HG03196 (cell line): ENCODE data around the gene GEN1.
A peak's percentile ranks its signal among the peaks of the same experiment; 100 is the strongest.

ENCODE experiments used
- ATAC-seq: cut with Tn5 transposase; IDR thresholded peaks from one replicate; pipeline ENCODE4 v1.9.1; 2021; ENCODE audit not compliant: unreplicated experiment

GEN1 gene

DNA sequence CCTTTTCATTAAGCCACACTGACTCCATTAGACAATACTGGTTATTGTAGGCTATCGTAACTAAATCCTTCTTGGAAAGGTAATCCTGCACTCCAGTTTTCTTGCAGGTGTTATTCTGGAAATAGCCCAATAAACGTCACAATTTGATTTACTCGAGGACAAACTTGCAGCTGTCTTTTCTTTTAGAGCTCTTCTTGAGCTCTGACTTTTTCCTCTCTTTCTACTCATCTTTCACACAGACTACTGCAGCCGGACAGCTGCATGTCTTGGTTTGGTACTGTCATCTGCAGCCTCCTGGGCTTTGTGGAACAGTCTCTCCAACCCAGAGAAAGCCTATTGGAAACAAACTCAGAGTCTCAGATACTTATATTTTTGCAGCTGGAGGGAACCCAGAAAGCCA, 39.4 kb downstream of the GEN1 start:
- no peak for ATAC-seq

DNA sequence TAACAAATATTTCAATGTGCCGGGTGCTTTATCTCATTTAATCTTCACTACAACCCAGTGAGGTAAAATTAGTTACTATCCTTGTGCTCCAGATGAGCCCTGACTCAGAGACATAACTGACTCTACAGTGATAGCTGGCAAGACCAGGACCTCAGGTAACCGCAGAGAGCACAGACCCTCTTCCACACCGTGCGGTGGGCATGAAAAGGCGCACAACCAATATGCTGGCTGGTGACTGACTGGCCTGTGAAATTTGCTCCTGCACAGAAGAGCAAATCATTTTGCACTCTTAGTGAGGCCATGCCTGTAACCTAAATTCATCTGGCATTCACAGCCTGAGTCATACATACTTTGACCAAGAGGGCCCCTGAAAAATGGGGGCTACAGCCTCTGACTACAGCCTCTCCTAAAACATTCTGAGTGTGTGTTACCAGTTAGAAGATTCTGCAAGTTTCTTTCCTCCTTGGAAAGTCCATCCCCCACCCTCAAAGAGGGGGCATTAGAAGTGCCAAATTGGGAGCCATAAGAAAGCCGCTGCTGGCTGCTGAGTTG, 39.9 kb downstream of the GEN1 start:
- no peak for ATAC-seq

- ATAC-seq, result no peak
Observed at GRCh38 chr2:17795309-17795708, 41.4 kb downstream of the GEN1 start.

DNA sequence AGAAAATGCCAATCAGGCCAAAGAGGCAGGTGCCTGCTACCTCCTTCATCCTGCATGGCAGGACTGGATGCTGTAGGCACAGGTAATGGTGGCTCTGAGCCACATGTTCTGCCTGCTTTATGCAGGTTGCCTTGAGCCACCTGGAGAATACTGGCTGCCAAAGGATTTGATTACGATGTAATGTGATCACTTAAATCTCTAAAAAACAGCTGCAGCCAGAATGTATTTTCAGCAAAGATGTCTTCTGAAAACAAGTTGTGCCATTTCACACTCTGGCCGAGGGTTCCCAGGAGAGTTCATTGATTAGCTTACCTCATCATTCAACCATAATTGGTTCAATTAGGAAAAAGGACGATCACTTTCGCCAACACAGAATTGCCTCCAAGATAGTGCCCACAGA, 44.4 kb downstream of the GEN1 start:
- no peak for ATAC-seq

DNA sequence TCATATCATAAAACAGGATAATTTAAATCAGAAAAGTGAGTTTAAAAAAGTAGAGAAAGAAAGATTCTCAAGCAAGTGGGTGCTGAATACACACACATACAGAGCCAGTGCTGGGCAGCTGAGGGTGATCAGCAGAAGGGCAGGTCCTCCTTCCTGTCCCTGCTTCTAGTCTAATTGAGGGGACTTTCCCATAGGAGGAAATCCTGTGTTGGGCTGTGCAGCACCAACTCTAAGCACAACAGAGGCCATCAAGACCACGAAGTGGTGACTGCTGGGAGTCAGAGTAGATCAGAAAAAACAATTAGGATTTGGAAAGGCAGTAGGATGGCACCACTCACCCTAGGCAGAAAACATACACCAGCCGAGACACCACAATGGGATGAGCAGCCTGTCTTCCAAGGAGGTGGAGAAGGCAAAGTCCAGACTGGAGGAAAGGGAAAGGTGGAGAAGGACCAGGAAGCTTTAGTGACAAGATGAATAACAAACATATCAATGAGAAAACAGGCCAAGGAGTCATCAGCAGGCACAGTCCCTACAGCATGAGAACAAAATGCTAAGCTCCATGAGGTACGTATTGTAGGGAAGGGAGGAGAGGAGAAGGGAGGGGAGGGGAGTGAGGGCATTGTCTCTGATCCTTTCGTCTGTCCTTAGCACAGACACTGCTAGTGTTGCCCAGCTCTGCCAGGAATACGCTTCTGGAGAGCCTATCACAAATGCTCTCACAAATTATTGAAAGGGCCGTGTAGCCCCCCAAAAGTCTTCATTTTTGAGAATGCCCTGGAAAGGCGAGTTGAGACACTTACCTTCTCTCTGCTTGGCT, 45.6 kb downstream of the GEN1 start:
- no peak for ATAC-seq

GRCh38 chr2:17800219-17800618, 46.3 kb downstream of the GEN1 start:
- ATAC-seq, result no peak

DNA sequence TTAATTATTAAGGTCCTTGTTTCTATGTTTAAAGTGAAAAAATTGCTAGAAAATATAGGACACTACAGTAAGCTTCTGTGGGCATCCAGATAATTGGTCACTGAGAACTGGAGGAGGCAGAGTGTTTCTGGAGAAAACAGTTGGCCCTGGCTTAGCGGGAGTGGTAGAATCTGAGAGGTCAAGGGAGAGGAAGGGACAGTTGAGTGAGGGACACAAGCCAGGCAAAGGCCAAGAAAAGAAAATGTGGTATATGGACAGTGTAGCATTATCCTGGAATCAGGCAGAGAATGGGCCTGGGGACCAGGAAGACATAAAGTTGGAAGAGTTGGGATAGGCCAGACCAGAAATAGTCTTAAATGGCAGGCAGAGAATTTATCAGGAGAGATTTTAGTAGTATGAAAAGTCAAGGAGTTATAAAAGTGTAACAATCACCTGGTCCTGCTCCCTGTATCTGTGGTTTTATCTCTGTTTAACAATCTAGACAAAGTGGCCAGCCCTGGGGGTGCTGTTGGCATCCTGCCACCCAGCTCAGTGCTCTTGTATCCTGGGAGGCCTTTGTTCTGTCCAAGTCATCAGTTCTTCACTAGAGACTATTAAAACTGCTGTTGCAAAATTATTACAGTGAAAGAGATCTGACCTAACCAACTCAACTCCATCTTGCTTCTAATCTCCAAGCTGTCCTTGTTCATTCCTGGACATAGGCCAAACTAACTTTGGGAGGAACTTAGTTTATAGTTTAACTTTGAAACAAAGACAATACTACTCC, 46.9 kb downstream of the GEN1 start:
- no peak for ATAC-seq

DNA sequence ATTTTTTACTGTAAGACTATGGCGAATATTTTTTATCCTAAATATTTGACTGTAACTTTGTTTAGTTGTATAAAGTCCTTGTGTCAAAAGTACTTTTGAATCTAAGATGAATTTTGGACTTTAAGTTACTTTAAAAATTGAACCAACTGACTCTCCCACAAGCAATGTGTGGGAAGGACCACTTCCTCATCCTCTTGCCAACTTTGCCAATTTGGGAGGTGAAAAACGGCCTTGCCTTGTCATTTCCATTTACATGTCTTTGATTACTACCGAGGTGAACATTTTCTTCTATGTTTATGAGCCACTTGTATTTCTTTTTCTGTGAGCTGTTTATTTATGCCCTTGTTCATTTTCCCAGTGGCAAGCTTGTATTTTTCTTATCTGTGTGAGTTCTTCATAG, 49.6 kb downstream of the GEN1 start:
- no peak for ATAC-seq

- peak; percentile 42 for ATAC-seq
Observed at GRCh38 chr2:17804358-17804757, 50.4 kb downstream of the GEN1 start.

GRCh38 chr2:17805166-17805565, 51.2 kb downstream of the GEN1 start:
- peak; percentile 47 for ATAC-seq

DNA sequence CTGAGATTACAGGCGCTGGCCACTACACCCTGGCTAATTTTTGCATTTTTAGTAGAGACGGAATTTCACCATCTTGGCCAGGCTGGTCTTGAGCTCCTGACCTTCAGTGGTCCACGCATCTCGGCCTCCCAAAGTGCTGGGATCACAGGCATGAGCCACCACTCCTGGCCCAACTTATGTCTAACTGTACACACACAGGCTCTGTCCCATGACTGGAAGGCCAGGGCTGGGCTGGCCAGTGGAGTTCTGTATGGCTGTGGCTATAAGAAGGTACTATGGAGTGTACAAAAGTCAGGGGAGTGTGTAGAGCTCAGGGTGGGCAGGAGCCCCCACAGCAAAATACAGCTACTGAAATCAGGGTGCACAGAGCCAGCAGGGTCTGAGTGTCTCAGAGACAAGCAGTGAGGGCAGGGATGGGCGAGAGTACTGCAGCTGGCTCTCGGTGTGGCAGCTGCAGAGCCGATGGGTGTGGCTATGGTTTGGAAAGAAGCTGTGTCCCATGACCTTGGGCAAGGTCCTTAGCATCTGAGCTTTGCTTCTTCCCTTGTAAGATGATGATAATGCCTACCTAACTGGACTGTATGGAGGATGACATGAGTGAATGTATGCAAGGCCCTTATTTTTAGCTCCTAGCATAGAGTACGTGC, 51.9 kb downstream of the GEN1 start:
- no peak for ATAC-seq

GRCh38 chr2:17813010-17813741, 59.2 kb downstream of the GEN1 start:
- peak; percentile 36 for ATAC-seq

- ATAC-seq, result peak; percentile 88
Observed at GRCh38 chr2:17813742-17814473, 60.0 kb downstream of the GEN1 start.

GRCh38 chr2:17814601-17815000, 60.7 kb downstream of the GEN1 start:
- ATAC-seq, result no peak

DNA sequence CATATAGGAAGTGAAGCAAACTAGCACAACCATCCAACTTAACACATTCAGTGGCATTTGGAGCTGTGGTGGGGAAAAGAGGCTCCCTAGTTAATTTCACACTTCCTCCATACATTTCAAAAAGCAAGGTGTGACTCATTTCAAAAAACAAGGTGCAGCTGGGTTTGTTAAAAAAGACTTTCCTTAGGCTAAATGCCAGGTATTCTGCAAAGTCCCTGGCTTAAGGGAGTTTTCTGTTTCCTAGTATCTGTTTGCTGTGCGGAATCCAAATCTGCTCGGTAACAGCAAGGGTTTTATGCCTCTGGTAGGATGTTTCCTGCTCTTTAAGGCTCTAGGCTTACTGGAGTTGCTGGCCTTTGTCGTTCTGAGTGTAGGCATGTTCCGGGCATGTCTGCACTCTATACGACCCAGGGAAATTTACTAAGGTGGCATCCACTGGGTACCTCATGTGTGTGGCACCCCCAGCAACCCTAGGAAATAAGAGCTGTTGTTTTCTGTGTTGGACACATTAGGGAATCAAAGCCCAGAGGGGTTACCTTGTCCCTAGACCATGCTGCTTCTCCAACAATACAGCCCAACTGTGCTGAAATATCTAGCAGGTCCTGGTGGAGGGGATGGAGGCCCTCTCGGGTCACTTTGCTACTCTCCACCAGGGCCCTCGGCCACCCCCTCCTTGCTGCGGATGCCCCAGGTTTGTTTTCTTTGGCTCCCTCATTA, 61.7 kb downstream of the GEN1 start:
- ATAC-seq, result no peak

- ATAC-seq, result no peak
Observed at GRCh38 chr2:17816396-17817245, 62.7 kb downstream of the GEN1 start, which contains the start of gene MSGN1. MSGN1 (plus strand) TSS chr2:17816460; CDS start chr2:17816519, 59 bp downstream.

DNA sequence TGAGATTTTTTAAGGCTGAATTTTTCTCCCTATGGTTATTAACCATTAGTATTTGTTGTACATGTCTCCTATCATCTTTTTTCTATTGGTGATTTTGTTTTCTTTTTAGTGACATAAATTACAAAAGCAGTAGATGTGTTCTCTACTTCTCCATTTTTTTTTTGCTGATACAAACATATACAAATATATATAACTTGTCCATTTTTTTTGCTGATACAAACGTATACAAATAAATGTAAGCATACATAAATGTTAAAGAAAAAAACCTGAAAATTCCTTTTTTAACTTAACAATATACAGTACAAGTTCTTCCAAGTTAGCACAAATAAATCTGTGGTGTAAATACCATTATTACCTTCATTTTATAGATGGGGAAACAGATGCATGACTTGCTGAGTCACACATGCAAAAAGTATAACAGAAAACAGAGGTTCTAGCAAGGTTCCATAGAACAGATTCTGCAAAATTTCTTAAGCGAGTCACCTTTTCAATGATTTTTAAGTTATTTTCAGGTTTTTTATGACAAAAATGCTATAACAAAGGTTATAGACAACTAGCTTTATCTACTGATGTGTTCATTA, 64.4 kb downstream of the GEN1 start:
- no peak for ATAC-seq

DNA sequence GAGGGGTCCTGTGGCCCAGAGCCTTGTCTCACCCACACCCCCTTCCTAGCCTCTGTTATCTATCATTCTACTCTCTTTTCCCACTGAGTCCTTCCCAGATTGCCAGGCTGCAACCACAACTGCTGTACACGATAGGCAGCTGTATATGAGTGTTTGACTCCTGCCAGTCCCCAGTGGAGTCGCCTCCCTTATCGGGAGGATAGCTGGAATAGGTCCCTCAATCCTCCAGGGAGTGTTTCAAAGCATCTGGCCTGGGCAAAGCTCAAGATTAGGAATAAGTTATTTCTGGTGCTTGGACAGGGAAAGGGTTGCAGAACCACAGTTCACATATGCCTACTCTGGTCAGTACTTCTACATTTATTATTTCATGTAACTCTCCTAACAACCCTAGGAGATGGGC, 67.1 kb downstream of the GEN1 start:
- ATAC-seq, result no peak
